ENCODE results near the gene POLR2B.

The POLR2B gene

GRCh38 chr4:56976283-56976836 lies 2.3 kb upstream of the POLR2B start:
- no peak overlapping the region for H2BK15ac ChIP-seq (ENCODE audit: low read depth, poor library complexity, severe bottlenecking)
- H2BK12ac ChIP-seq (ENCODE audit: low read length in 2 of 2) = no peak overlapping the region
- H3K23ac ChIP-seq (ENCODE audit: low read length in 2 of 2) = peak overlapping the region in 1 of 2 experiments; percentile 42
- H3K9me3 ChIP-seq (ENCODE audit: control insufficient read depth, low read length) = peaks cover 4% of the 10 kb centered on the region
- 3% methylated on average over 35 of the region's 35 CpGs for WGBS
- no peaks in the 10 kb centered on the region for H3K27me3 ChIP-seq (ENCODE audit: control insufficient read depth in 1 of 2, insufficient read depth in 1 of 2, low read length in 2 of 2)
- no peak overlapping the region for H3K4ac ChIP-seq (ENCODE audit: low read depth in 1 of 2, low read length in 2 of 2)
- no peak overlapping the region for H4K91ac ChIP-seq (ENCODE audit: low read length)
- peak overlapping the region in 1 of 2 experiments; percentile 18 for H3K14ac ChIP-seq (ENCODE audit: low read length in 2 of 2)
- peaks cover 20 to 35% of the 10 kb centered on the region in 2 experiments for H3K36me3 ChIP-seq (ENCODE audit: control insufficient read depth in 1 of 2, insufficient read depth in 2 of 2, low read depth in 1 of 2, low read length in 2 of 2)
- no peak overlapping the region for H4K8ac ChIP-seq (ENCODE audit: low read length)
- DNase-seq = peak; percentile 35
- no peak overlapping the region for H2BK120ac ChIP-seq (ENCODE audit: low read depth, low read length)
- H3K27ac ChIP-seq (ENCODE audit: low read length, poor library complexity, severe bottlenecking) = no peak overlapping the region
- H2AK5ac ChIP-seq (ENCODE audit: low read length, severe bottlenecking) = no peak overlapping the region
- H3K9ac ChIP-seq (ENCODE audit: low read length) = peak overlapping the region; percentile 94
- peak overlapping the region; percentile 84 for H2AFZ ChIP-seq (ENCODE audit: low read depth, low read length)
- H3K79me1 ChIP-seq (replicated peaks; ENCODE audit: low read length, poor library complexity, severe bottlenecking) = peaks cover 10% of the 10 kb centered on the region
- no peak overlapping the region for H2BK5ac ChIP-seq (ENCODE audit: low read depth, low read length, poor library complexity, severe bottlenecking)
- H3K18ac ChIP-seq (ENCODE audit: low read depth in 1 of 2, low read length in 2 of 2) = no peak overlapping the region
- peaks cover 16% of the 10 kb centered on the region for H3K4me1 ChIP-seq (ENCODE audit: control insufficient read depth, insufficient read depth, low read depth, low read length)
- peak overlapping the region; percentile 84 to 95 for H3K4me3 ChIP-seq (ENCODE audit: insufficient read depth in 1 of 2, low read depth in 1 of 2, low read length in 2 of 2)
- H3K4me2 ChIP-seq (ENCODE audit: low read length, poor library complexity, severe bottlenecking) = peak overlapping the region; percentile 81

- no peak overlapping the region for H2BK15ac ChIP-seq (ENCODE audit: low read depth, poor library complexity, severe bottlenecking)
- H2BK12ac ChIP-seq (ENCODE audit: low read length in 2 of 2) = no peak overlapping the region
- H3K18ac ChIP-seq (ENCODE audit: low read depth in 1 of 2, low read length in 2 of 2) = peak overlapping the region in 1 of 2 experiments; percentile 86
- no peak overlapping the region for H2AK5ac ChIP-seq (ENCODE audit: low read length, severe bottlenecking)
- WGBS = under 1% methylated on average over 46 of the region's 46 CpGs
- no peaks in the 10 kb centered on the region for H3K27me3 ChIP-seq (ENCODE audit: control insufficient read depth in 1 of 2, insufficient read depth in 1 of 2, low read length in 2 of 2)
- no peak overlapping the region for H4K8ac ChIP-seq (ENCODE audit: low read length)
- no peak overlapping the region for H4K91ac ChIP-seq (ENCODE audit: low read length)
- peak overlapping the region in 1 of 2 experiments; percentile 57 for H3K23ac ChIP-seq (ENCODE audit: low read length in 2 of 2)
- H3K9me3 ChIP-seq (ENCODE audit: control insufficient read depth, low read length) = peaks cover 4% of the 10 kb centered on the region
- peak; percentile 28 for DNase-seq
- peak overlapping the region in 1 of 2 experiments; percentile 4 for H3K14ac ChIP-seq (ENCODE audit: low read length in 2 of 2)
- H3K4me3 ChIP-seq (ENCODE audit: insufficient read depth in 1 of 2, low read depth in 1 of 2, low read length in 2 of 2) = peak overlapping the region; percentile 84 to 95
- H3K4me1 ChIP-seq (ENCODE audit: control insufficient read depth, insufficient read depth, low read depth, low read length) = peaks cover 16% of the 10 kb centered on the region
- no peak overlapping the region for H2BK120ac ChIP-seq (ENCODE audit: low read depth, low read length)
- H3K27ac ChIP-seq (ENCODE audit: low read length, poor library complexity, severe bottlenecking) = peak overlapping the region; percentile 74
- peak overlapping the region; percentile 94 for H3K9ac ChIP-seq (ENCODE audit: low read length)
- H3K36me3 ChIP-seq (ENCODE audit: control insufficient read depth in 1 of 2, insufficient read depth in 2 of 2, low read depth in 1 of 2, low read length in 2 of 2) = peaks cover 18 to 34% of the 10 kb centered on the region in 2 experiments
- peak overlapping the region; percentile 84 for H2AFZ ChIP-seq (ENCODE audit: low read depth, low read length)
- no peak overlapping the region for H2BK5ac ChIP-seq (ENCODE audit: low read depth, low read length, poor library complexity, severe bottlenecking)
- H3K4me2 ChIP-seq (ENCODE audit: low read length, poor library complexity, severe bottlenecking) = peak overlapping the region; percentile 81
- H3K79me1 ChIP-seq (replicated peaks; ENCODE audit: low read length, poor library complexity, severe bottlenecking) = peaks cover 10% of the 10 kb centered on the region
- peak overlapping the region in 1 of 2 experiments; percentile 20 for H3K4ac ChIP-seq (ENCODE audit: low read depth in 1 of 2, low read length in 2 of 2)
Measured at GRCh38 chr4:56976837-56977320, 1.8 kb upstream of the POLR2B start.

DNA sequence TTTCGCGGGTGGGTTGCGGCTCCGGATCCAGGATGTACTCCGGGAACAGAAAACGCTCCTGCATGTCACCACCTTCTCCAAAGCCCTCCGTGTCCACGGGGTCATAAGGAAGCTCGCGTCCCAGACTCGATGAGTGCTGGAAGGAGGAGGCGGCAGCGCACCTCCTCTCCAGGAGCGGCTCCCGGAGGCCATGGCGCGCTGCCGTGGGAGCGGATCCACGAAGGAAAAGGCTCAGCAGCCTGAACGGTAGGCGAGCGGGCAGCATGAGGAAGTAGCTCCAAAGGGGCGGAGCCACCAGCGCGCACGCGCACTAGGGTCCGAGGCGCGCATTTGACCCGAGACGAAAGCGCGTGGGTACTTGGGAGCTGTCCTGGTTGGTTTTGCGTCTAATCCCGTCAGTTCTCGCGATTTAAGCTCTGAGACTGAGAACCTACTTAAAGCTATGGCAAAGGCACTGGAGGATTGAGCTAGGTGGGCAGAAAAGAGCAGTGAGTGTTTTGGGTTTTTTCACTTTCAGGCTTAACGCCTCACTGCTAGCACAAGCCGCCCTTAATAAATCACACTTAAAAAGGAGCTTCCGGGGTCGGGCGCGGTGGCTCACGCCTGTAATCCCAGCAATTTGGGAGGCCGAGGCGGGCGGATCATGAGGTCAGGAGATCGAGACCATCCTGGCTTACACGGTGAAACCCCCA lies 1.2 kb upstream of the POLR2B start, which contains the start of gene NOA1:
TSS of gene NOA1 (minus strand) at position 286 of the 692 bp plus-strand sequence. CDS start at position 265, 21 bp downstream.
- Histone ChIP-seq H3K9me3 (ENCODE audit: control insufficient read depth, low read length) (peaks cover 4% of the 10 kb centered on the region), H3K4me2 (ENCODE audit: low read length, poor library complexity, severe bottlenecking) (peak within 1 kb of the TSS; percentile 81), H4K91ac (ENCODE audit: low read length) (no peak within 1 kb of the TSS), H3K23ac (ENCODE audit: low read length in 2 of 2) (peak within 1 kb of the TSS in 1 of 2 experiments; percentile 57), H3K79me1 (replicated peaks; ENCODE audit: low read length, poor library complexity, severe bottlenecking) (peaks cover 6% of the 10 kb centered on the region), H3K27me3 (ENCODE audit: control insufficient read depth in 1 of 2, insufficient read depth in 1 of 2, low read length in 2 of 2) (no peaks in the 10 kb centered on the region), H3K18ac (ENCODE audit: low read depth in 1 of 2, low read length in 2 of 2) (peak within 1 kb of the TSS in 1 of 2 experiments; percentile 86), H3K4me1 (ENCODE audit: control insufficient read depth, insufficient read depth, low read depth, low read length) (peaks cover 17% of the 10 kb centered on the region), H3K14ac (ENCODE audit: low read length in 2 of 2) (peak within 1 kb of the TSS in 1 of 2 experiments; percentile 68), H2AK5ac (ENCODE audit: low read length, severe bottlenecking) (no peak within 1 kb of the TSS), H4K8ac (ENCODE audit: low read length) (peak within 1 kb of the TSS; percentile 76), H3K4me3 (ENCODE audit: insufficient read depth in 1 of 2, low read depth in 1 of 2, low read length in 2 of 2) (peak within 1 kb of the TSS; percentile 84 to 95), H3K9ac (ENCODE audit: low read length) (peak within 1 kb of the TSS; percentile 94), H2BK15ac (ENCODE audit: low read depth, poor library complexity, severe bottlenecking) (no peak within 1 kb of the TSS), H3K36me3 (ENCODE audit: control insufficient read depth in 1 of 2, insufficient read depth in 2 of 2, low read depth in 1 of 2, low read length in 2 of 2) (peaks cover 16 to 30% of the 10 kb centered on the region in 2 experiments), H2BK12ac (ENCODE audit: low read length in 2 of 2) (no peak within 1 kb of the TSS), H2BK120ac (ENCODE audit: low read depth, low read length) (no peak within 1 kb of the TSS), H2BK5ac (ENCODE audit: low read depth, low read length, poor library complexity, severe bottlenecking) (no peak within 1 kb of the TSS), H2AFZ (ENCODE audit: low read depth, low read length) (peak within 1 kb of the TSS; percentile 84), H3K27ac (ENCODE audit: low read length, poor library complexity, severe bottlenecking) (peak within 1 kb of the TSS; percentile 95), H3K4ac (ENCODE audit: low read depth in 1 of 2, low read length in 2 of 2) (peak within 1 kb of the TSS in 1 of 2 experiments; percentile 20)
- DNase-seq = peak; percentile 99
- WGBS = 3% methylated on average over 49 of the region's 51 CpGs
